HG03039 (cell line): Measurements from ENCODE around the gene GPS1.
"Not testable (repeated sequence)": the region's sequence is repeated elsewhere in the genome, so short reads cannot be mapped to it uniquely, and the experiment has no call there.

Experiments
- ATAC-seq: cut with Tn5 transposase; IDR thresholded peaks from one replicate; pipeline ENCODE4 v1.9.1; 2021; ENCODE audit warnings: mild to moderate bottlenecking, moderate library complexity; ENCODE audit not compliant: unreplicated experiment

GPS1 gene

GRCh38 chr17:82025401-82026107 lies 26.1 kb upstream of the GPS1 start:
- no peak for ATAC-seq

GRCh38 chr17:82028246-82028645 lies 23.5 kb upstream of the GPS1 start:
- no peak for ATAC-seq

GRCh38 chr17:82028966-82029365 lies 22.7 kb upstream of the GPS1 start:
- no peak for ATAC-seq

GRCh38 chr17:82029391-82029790 lies 22.3 kb upstream of the GPS1 start:
- no peak for ATAC-seq

GRCh38 chr17:82029990-82030469 lies 21.7 kb upstream of the GPS1 start:
- ATAC-seq = no peak

- no peak for ATAC-seq
Measured at GRCh38 chr17:82030470-82031302, 21.0 kb upstream of the GPS1 start.

GRCh38 chr17:82031303-82031884 lies 20.3 kb upstream of the GPS1 start, which contains the start of gene RAC3:
Gene RAC3, plus strand, starts transcription at chr17:82031678. Its CDS starts 84 bp downstream, at chr17:82031762.
- no peak for ATAC-seq

GRCh38 chr17:82031885-82032627 lies 19.6 kb upstream of the GPS1 start:
- ATAC-seq = no peak

GRCh38 chr17:82033359-82034085 lies 18.2 kb upstream of the GPS1 start:
- ATAC-seq = no peak

- no peak for ATAC-seq
Measured at GRCh38 chr17:82034371-82035011, 17.2 kb upstream of the GPS1 start.

- no peak for ATAC-seq
Measured at GRCh38 chr17:82035488-82035887, 16.2 kb upstream of the GPS1 start.

- ATAC-seq = no peak
Measured at GRCh38 chr17:82035956-82036633, 15.6 kb upstream of the GPS1 start.

GRCh38 chr17:82036634-82037091 lies 15.0 kb upstream of the GPS1 start:
- no peak for ATAC-seq

- ATAC-seq = peak; percentile 71
Measured at GRCh38 chr17:82037092-82037888, 14.4 kb upstream of the GPS1 start, which contains the start of gene DCXR. Gene DCXR, minus strand, starts transcription at chr17:82037697. Its CDS starts 15 bp downstream, at chr17:82037682.

GRCh38 chr17:82037889-82038195 lies 13.9 kb upstream of the GPS1 start:
- no peak for ATAC-seq

GRCh38 chr17:82038796-82039409 lies 12.8 kb upstream of the GPS1 start:
- ATAC-seq = not testable (repeated sequence)

- no peak for ATAC-seq
Measured at GRCh38 chr17:82039695-82040299, 11.9 kb upstream of the GPS1 start.
